ENCODE data around the gene MIER3.

- TF ChIP-seq, protein P1, sequence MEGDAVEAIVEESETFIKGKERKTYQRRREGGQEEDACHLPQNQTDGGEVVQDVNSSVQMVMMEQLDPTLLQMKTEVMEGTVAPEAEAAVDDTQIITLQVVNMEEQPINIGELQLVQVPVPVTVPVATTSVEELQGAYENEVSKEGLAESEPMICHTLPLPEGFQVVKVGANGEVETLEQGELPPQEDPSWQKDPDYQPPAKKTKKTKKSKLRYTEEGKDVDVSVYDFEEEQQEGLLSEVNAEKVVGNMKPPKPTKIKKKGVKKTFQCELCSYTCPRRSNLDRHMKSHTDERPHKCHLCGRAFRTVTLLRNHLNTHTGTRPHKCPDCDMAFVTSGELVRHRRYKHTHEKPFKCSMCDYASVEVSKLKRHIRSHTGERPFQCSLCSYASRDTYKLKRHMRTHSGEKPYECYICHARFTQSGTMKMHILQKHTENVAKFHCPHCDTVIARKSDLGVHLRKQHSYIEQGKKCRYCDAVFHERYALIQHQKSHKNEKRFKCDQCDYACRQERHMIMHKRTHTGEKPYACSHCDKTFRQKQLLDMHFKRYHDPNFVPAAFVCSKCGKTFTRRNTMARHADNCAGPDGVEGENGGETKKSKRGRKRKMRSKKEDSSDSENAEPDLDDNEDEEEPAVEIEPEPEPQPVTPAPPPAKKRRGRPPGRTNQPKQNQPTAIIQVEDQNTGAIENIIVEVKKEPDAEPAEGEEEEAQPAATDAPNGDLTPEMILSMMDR (IDR thresholded peaks at IDR 0.05; ENCODE audit: insufficient read depth, low read depth, low read length), result no peak
- TF ChIP-seq EZH2 (IDR thresholded peaks at IDR 0.05; ENCODE audit: insufficient read depth, low read length), result no peak
Observed at GRCh38 chr5:56876327-56876726, 75.6 kb downstream of the MIER3 start.
